ENCODE results near the gene RAB38. TPM values are rescaled to one million over a fixed set of nuclear protein-coding genes. Genes with fewer than 3 reads are reported as not detected.
A peak's percentile ranks its signal among the peaks of the same experiment; 100 is the strongest.

The RAB38 gene
- polyA plus RNA-seq, 2 donors, result 17.9 to 57.4 TPM

GRCh38 chr11:88194990-88195389 is 19.7 kb upstream of the RAB38 start:
- peaks cover 0 to 2% of the 10 kb centered on the region in 2 donors for H3K9me3 ChIP-seq (ENCODE audit: control insufficient read depth in 2 of 2, insufficient read depth in 1 of 2, low read depth in 1 of 2, low read length in 1 of 2)
- 35 to 37% methylated on average over 1 of the region's 1 CpG for WGBS, 2 donors
- no peak overlapping the region for H3K27ac ChIP-seq (ENCODE audit: low read depth in 2 of 2, low read length in 1 of 2)
- H3K27me3 ChIP-seq (ENCODE audit: control insufficient read depth in 1 of 2, insufficient read depth in 2 of 2, low read length in 2 of 2), result no peaks in the 10 kb centered on the region
- no peak overlapping the region for H3K4me3 ChIP-seq (ENCODE audit: low read depth in 1 of 2, low read length in 2 of 2)
- H3K36me3 ChIP-seq (ENCODE audit: control insufficient read depth in 2 of 2, insufficient read depth in 2 of 2, low read length in 1 of 2), result no peaks in the 10 kb centered on the region
- no peaks in the 10 kb centered on the region for H3K4me1 ChIP-seq (ENCODE audit: control insufficient read depth in 2 of 2, insufficient read depth in 2 of 2, low read length in 1 of 2)

- Histone ChIP-seq H3K36me3 (ENCODE audit: control insufficient read depth in 2 of 2, insufficient read depth in 2 of 2, low read length in 1 of 2) (no peaks in the 10 kb centered on the region), H3K9me3 (ENCODE audit: control insufficient read depth in 2 of 2, insufficient read depth in 1 of 2, low read depth in 1 of 2, low read length in 1 of 2) (peaks cover 0 to 2% of the 10 kb centered on the region in 2 donors), H3K27me3 (ENCODE audit: control insufficient read depth in 1 of 2, insufficient read depth in 2 of 2, low read length in 2 of 2) (no peaks in the 10 kb centered on the region), H3K4me1 (ENCODE audit: control insufficient read depth in 2 of 2, insufficient read depth in 2 of 2, low read length in 1 of 2) (no peaks in the 10 kb centered on the region), H3K27ac (ENCODE audit: low read depth in 2 of 2, low read length in 1 of 2) (no peak overlapping the region), H3K4me3 (ENCODE audit: low read depth in 1 of 2, low read length in 2 of 2) (no peak overlapping the region)
Measured at GRCh38 chr11:88193278-88193677, 18.0 kb upstream of the RAB38 start.

DNA sequence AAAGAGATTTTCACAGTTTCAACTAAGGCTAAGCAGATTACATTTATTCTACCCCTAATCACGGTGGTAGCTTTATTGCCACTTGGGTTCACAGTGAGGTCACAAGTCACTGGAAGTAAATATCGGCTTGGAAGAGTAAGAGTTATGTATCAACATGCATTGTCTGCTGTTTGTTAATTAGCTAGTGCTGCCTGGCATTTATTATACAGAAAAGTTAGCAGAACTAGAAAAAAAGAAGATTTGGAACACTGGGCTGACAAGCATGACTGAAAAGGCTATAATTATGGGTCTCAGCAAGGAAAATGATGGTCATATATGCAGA is 13.7 kb upstream of the RAB38 start:
- WGBS, 2 donors, result 28 to 39% methylated on average over 2 of the region's 2 CpGs

DNA sequence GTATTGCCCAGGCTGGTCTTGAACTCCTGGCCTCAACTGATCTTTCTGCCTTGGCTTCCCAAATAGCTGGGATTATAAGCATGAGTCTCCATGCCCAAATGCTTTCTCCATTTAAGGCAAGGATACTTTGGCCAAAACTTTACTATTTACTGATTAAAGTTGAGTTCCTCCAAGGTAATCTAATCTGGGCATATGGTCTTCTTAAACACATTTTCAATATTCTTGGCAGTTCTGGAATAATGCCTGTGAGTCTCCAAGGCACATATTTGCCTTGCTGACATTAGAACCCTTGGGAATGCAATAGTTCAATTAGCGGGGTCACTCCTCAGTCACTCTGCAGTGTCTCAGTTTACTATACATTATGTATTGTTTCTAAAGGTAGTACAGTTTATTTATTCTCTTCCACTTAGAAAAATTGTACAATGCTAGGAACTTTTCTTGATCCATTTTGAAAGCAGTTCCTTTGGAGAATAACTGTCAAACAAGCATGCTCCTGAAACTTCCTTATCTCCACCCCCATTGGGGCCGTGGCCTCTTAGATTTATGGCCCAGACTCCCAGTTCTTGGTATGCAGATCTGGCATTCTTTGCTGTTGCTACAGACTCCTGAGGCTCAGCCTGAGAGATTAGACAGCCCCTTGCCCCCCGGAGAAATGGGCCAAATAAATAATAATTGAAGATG is 13.1 kb upstream of the RAB38 start:
- Histone ChIP-seq H3K36me3 (ENCODE audit: control insufficient read depth in 2 of 2, insufficient read depth in 2 of 2, low read length in 1 of 2) (no peaks in the 10 kb centered on the region), H3K27ac (ENCODE audit: low read depth in 2 of 2, low read length in 1 of 2) (no peak overlapping the region), H3K4me3 (ENCODE audit: low read depth in 1 of 2, low read length in 2 of 2) (no peak overlapping the region), H3K9me3 (ENCODE audit: control insufficient read depth in 2 of 2, insufficient read depth in 1 of 2, low read depth in 1 of 2, low read length in 1 of 2) (no peaks in the 10 kb centered on the region), H3K4me1 (ENCODE audit: control insufficient read depth in 2 of 2, insufficient read depth in 2 of 2, low read length in 1 of 2) (no peaks in the 10 kb centered on the region), H3K27me3 (ENCODE audit: control insufficient read depth in 1 of 2, insufficient read depth in 2 of 2, low read length in 2 of 2) (no peaks in the 10 kb centered on the region)
- 42 to 43% methylated on average over 3 of the region's 3 CpGs for WGBS, 2 donors

More for the DNA sequence above, 13.7 kb upstream of the RAB38 start:
- Histone ChIP-seq H3K4me1 (ENCODE audit: control insufficient read depth in 2 of 2, insufficient read depth in 2 of 2, low read length in 1 of 2) (no peaks in the 10 kb centered on the region), H3K9me3 (ENCODE audit: control insufficient read depth in 2 of 2, insufficient read depth in 1 of 2, low read depth in 1 of 2, low read length in 1 of 2) (no peaks in the 10 kb centered on the region), H3K27me3 (ENCODE audit: control insufficient read depth in 1 of 2, insufficient read depth in 2 of 2, low read length in 2 of 2) (no peaks in the 10 kb centered on the region), H3K27ac (ENCODE audit: low read depth in 2 of 2, low read length in 1 of 2) (no peak overlapping the region), H3K36me3 (ENCODE audit: control insufficient read depth in 2 of 2, insufficient read depth in 2 of 2, low read length in 1 of 2) (no peaks in the 10 kb centered on the region), H3K4me3 (ENCODE audit: low read depth in 1 of 2, low read length in 2 of 2) (no peak overlapping the region)

DNA sequence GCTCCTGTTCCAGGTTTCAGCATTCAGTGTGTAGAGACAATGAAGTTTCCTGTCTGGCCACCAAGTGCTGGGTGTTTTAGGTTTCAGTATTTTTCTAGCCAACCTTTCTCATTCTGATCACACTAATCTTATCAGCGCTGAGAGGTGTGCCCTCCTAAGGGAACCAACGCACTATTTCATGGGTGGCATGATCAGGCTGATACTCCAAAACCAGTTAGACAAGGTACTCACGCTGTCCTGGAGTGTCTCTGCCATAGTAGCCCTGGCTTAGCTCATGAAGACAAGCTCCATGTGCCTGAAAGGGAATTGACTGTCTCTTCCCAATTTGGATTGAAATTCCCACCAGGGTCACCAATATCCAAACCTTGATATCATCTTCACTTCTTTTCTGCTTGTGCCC is 8.0 kb upstream of the RAB38 start:
- WGBS, 2 donors, result 48 to 49% methylated on average over 3 of the region's 3 CpGs
- Histone ChIP-seq H3K4me1 (ENCODE audit: control insufficient read depth in 2 of 2, insufficient read depth in 2 of 2, low read length in 1 of 2) (peaks cover 0 to 2% of the 10 kb centered on the region in 2 donors), H3K36me3 (ENCODE audit: control insufficient read depth in 2 of 2, insufficient read depth in 2 of 2, low read length in 1 of 2) (no peaks in the 10 kb centered on the region)

GRCh38 chr11:88181776-88182175 is 6.5 kb upstream of the RAB38 start:
- Histone ChIP-seq H3K4me1 (ENCODE audit: control insufficient read depth in 2 of 2, insufficient read depth in 2 of 2, low read length in 1 of 2) (peaks cover 0 to 2% of the 10 kb centered on the region in 2 donors), H3K27me3 (ENCODE audit: control insufficient read depth in 1 of 2, insufficient read depth in 2 of 2, low read length in 2 of 2) (no peaks in the 10 kb centered on the region), H3K9me3 (ENCODE audit: control insufficient read depth in 2 of 2, insufficient read depth in 1 of 2, low read depth in 1 of 2, low read length in 1 of 2) (no peaks in the 10 kb centered on the region), H3K27ac (ENCODE audit: low read depth in 2 of 2, low read length in 1 of 2) (peak overlapping the region in 1 of 2 donors; percentile 41), H3K36me3 (ENCODE audit: control insufficient read depth in 2 of 2, insufficient read depth in 2 of 2, low read length in 1 of 2) (no peaks in the 10 kb centered on the region), H3K4me3 (ENCODE audit: low read depth in 1 of 2, low read length in 2 of 2) (no peak overlapping the region)
- WGBS, 2 donors, result 20 to 30% methylated on average over 1 of the region's 1 CpG

More for the DNA sequence above, 8.0 kb upstream of the RAB38 start:
- Histone ChIP-seq H3K4me3 (ENCODE audit: low read depth in 1 of 2, low read length in 2 of 2) (no peak overlapping the region), H3K9me3 (ENCODE audit: control insufficient read depth in 2 of 2, insufficient read depth in 1 of 2, low read depth in 1 of 2, low read length in 1 of 2) (no peaks in the 10 kb centered on the region), H3K27me3 (ENCODE audit: control insufficient read depth in 1 of 2, insufficient read depth in 2 of 2, low read length in 2 of 2) (no peaks in the 10 kb centered on the region), H3K27ac (ENCODE audit: low read depth in 2 of 2, low read length in 1 of 2) (peak overlapping the region; percentile 75 to 77)

GRCh38 chr11:88179971-88180629 is 4.9 kb upstream of the RAB38 start:
- no peaks in the 10 kb centered on the region for H3K9me3 ChIP-seq (ENCODE audit: control insufficient read depth in 2 of 2, insufficient read depth in 1 of 2, low read depth in 1 of 2, low read length in 1 of 2)
- H3K4me1 ChIP-seq (ENCODE audit: control insufficient read depth in 2 of 2, insufficient read depth in 2 of 2, low read length in 1 of 2), result peaks cover 0 to 2% of the 10 kb centered on the region in 2 donors
- no peaks in the 10 kb centered on the region for H3K36me3 ChIP-seq (ENCODE audit: control insufficient read depth in 2 of 2, insufficient read depth in 2 of 2, low read length in 1 of 2)
- H3K27me3 ChIP-seq (ENCODE audit: control insufficient read depth in 1 of 2, insufficient read depth in 2 of 2, low read length in 2 of 2), result no peaks in the 10 kb centered on the region
- H3K27ac ChIP-seq (ENCODE audit: low read depth in 2 of 2, low read length in 1 of 2), result peak overlapping the region; percentile 30 to 84
- 38 to 57% methylated on average over 3 of the region's 3 CpGs for WGBS, 2 donors
- H3K4me3 ChIP-seq (ENCODE audit: low read depth in 1 of 2, low read length in 2 of 2), result no peak overlapping the region

GRCh38 chr11:88179141-88179540 is 3.9 kb upstream of the RAB38 start:
- Histone ChIP-seq H3K36me3 (ENCODE audit: control insufficient read depth in 2 of 2, insufficient read depth in 2 of 2, low read length in 1 of 2) (no peaks in the 10 kb centered on the region), H3K27me3 (ENCODE audit: control insufficient read depth in 1 of 2, insufficient read depth in 2 of 2, low read length in 2 of 2) (no peaks in the 10 kb centered on the region), H3K4me1 (ENCODE audit: control insufficient read depth in 2 of 2, insufficient read depth in 2 of 2, low read length in 1 of 2) (peaks cover 0 to 2% of the 10 kb centered on the region in 2 donors), H3K9me3 (ENCODE audit: control insufficient read depth in 2 of 2, insufficient read depth in 1 of 2, low read depth in 1 of 2, low read length in 1 of 2) (no peaks in the 10 kb centered on the region), H3K27ac (ENCODE audit: low read depth in 2 of 2, low read length in 1 of 2) (peak overlapping the region; percentile 76 to 84), H3K4me3 (ENCODE audit: low read depth in 1 of 2, low read length in 2 of 2) (no peak overlapping the region)
- WGBS, 2 donors, result 38 to 41% methylated on average over 2 of the region's 2 CpGs

- Histone ChIP-seq H3K36me3 (ENCODE audit: control insufficient read depth in 2 of 2, insufficient read depth in 2 of 2, low read length in 1 of 2) (no peaks in the 10 kb centered on the region), H3K27me3 (ENCODE audit: control insufficient read depth in 1 of 2, insufficient read depth in 2 of 2, low read length in 2 of 2) (no peaks in the 10 kb centered on the region), H3K9me3 (ENCODE audit: control insufficient read depth in 2 of 2, insufficient read depth in 1 of 2, low read depth in 1 of 2, low read length in 1 of 2) (no peaks in the 10 kb centered on the region), H3K4me1 (ENCODE audit: control insufficient read depth in 2 of 2, insufficient read depth in 2 of 2, low read length in 1 of 2) (peaks cover 0 to 2% of the 10 kb centered on the region in 2 donors), H3K27ac (ENCODE audit: low read depth in 2 of 2, low read length in 1 of 2) (peak overlapping the region; percentile 76 to 84), H3K4me3 (ENCODE audit: low read depth in 1 of 2, low read length in 2 of 2) (no peak overlapping the region)
- 74 to 75% methylated on average over 4 of the region's 4 CpGs for WGBS, 2 donors
Measured at GRCh38 chr11:88178191-88178590, 2.9 kb upstream of the RAB38 start.

DNA sequence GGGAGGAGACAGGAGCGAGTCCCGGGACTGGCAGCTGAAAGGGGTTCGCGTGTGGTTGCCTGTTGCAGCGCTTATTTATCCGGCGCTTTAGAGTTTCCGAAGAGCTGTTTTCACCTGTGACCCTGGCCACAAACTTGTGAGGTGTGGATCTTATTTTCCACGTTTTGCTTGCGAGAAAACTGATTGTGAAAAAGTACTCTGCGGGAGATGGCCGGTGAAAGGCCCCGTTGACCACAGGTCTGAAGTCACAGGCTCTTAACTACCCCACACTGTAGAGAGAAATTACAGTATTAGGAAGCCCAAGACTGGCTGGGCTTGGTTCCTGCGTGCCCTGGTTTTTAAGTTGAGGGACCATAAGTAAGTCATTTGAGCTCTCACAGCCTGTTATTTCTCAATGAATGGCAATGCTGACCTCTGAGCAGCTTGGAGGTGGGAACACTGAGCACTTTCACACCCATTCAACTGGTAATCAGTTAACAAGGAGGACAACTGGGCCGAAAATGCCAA is 379 bp upstream of the RAB38 start:
- Histone ChIP-seq H3K27ac (ENCODE audit: low read depth in 2 of 2, low read length in 1 of 2) (peak overlapping the region; percentile 90 to 97), H3K27me3 (ENCODE audit: control insufficient read depth in 1 of 2, insufficient read depth in 2 of 2, low read length in 2 of 2) (no peaks in the 10 kb centered on the region), H3K4me3 (ENCODE audit: low read depth in 1 of 2, low read length in 2 of 2) (peak overlapping the region in 1 of 2 donors; percentile 68), H3K9me3 (ENCODE audit: control insufficient read depth in 2 of 2, insufficient read depth in 1 of 2, low read depth in 1 of 2, low read length in 1 of 2) (no peaks in the 10 kb centered on the region), H3K36me3 (ENCODE audit: control insufficient read depth in 2 of 2, insufficient read depth in 2 of 2, low read length in 1 of 2) (no peaks in the 10 kb centered on the region), H3K4me1 (ENCODE audit: control insufficient read depth in 2 of 2, insufficient read depth in 2 of 2, low read length in 1 of 2) (peaks cover 0 to 2% of the 10 kb centered on the region in 2 donors)
- 16 to 19% methylated on average over 15 of the region's 15 CpGs for WGBS, 2 donors
